Keratinocyte (primary cell): ENCODE data around the gene GFRAL. TPM values are rescaled to one million over a fixed set of nuclear protein-coding genes. Genes with fewer than 3 reads are reported as not detected.

Source experiments
- DNase-seq: peaks from one replicate; pipeline ENCODE4 v3.0.0-alpha.2; 2011; ENCODE audit warnings: low read depth, missing footprints, low spot score
- FAIRE-seq: peaks from 2 replicates; lab custom pipeline; 2011; peaks lifted over from hg19 to GRCh38; lab: Jason Lieb, UNC
- H2AFZ ChIP-seq: 2 replicates; pipeline ENCODE4 v1.6.0; 2012; ENCODE audit warnings: low read length, control low read depth, inconsistent platforms; ENCODE audit not compliant: control insufficient read depth
- H3K27ac ChIP-seq: 2 replicates; pipeline ENCODE4 v1.5.1; 2011; ENCODE audit warnings: low read length; ENCODE audit not compliant: control insufficient read depth, insufficient read depth
- H3K27me3 ChIP-seq: 3 replicates; pipeline ENCODE4 v1.6.0; 2011; ENCODE audit warnings: low read length; ENCODE audit not compliant: control insufficient read depth, insufficient read depth; ENCODE audit errors: extremely low read depth
- H3K36me3 ChIP-seq, 2 experiments: 2 replicates in 1 of 2; 3 replicates in 1 of 2; pipeline ENCODE4 v1.5.1; 2011; ENCODE audit warnings: low read length in 2 of 2, mild to moderate bottlenecking in 1 of 2; ENCODE audit not compliant: control insufficient read depth in 2 of 2, insufficient read depth in 2 of 2; ENCODE audit errors: extremely low read depth in 1 of 2
- H3K4me1 ChIP-seq: 3 replicates; pipeline ENCODE4 v1.5.1; 2011; ENCODE audit warnings: low read length; ENCODE audit not compliant: control insufficient read depth, insufficient read depth; ENCODE audit errors: extremely low read depth
- H3K4me2 ChIP-seq: 3 replicates; pipeline ENCODE4 v1.6.0; 2011; ENCODE audit warnings: low read depth, low read length; ENCODE audit not compliant: control insufficient read depth, insufficient read depth; ENCODE audit errors: extremely low read depth
- H3K4me3 ChIP-seq, 3 experiments: fragments of 200-600 bp in 1 of 3; sonication (generic) in 1 of 3; 2 replicates in 2 of 3; 3 replicates in 1 of 3; pipeline ENCODE4 v1.5.1; 2011 to 2016; ENCODE audit warnings: low read length in 3 of 3, mild to moderate bottlenecking in 3 of 3, control low read depth in 2 of 3, inconsistent platforms in 1 of 3, low read depth in 1 of 3, mixed read lengths in 1 of 3, mixed run types in 1 of 3, moderate library complexity in 1 of 3; ENCODE audit not compliant: control insufficient read depth in 2 of 3, insufficient read depth in 2 of 3; ENCODE audit errors: extremely low read depth in 1 of 3
- H3K79me2 ChIP-seq: 2 replicates; pipeline ENCODE4 v1.6.0; 2012; ENCODE audit warnings: low read length; ENCODE audit not compliant: control insufficient read depth, insufficient read depth
- H3K9ac ChIP-seq: 3 replicates; pipeline ENCODE4 v1.6.0; 2011; ENCODE audit warnings: low read length; ENCODE audit not compliant: control insufficient read depth, insufficient read depth; ENCODE audit errors: extremely low read depth
- H3K9me1 ChIP-seq: 3 replicates; pipeline ENCODE4 v1.6.0; 2011; ENCODE audit warnings: low read length; ENCODE audit not compliant: control insufficient read depth, insufficient read depth; ENCODE audit errors: extremely low read depth
- H3K9me3 ChIP-seq: 2 replicates; pipeline ENCODE4 v1.5.1; 2012; ENCODE audit warnings: low read depth, low read length; ENCODE audit not compliant: control insufficient read depth
- H4K20me1 ChIP-seq: 3 replicates; pipeline ENCODE4 v1.6.0; 2011; ENCODE audit warnings: low read length; ENCODE audit not compliant: control insufficient read depth, insufficient read depth; ENCODE audit errors: extremely low read depth
- EZH2 ChIP-seq: IDR thresholded peaks from one replicate; pipeline ENCODE4 v1.6.1; 2012; ENCODE audit warnings: inconsistent platforms, mild to moderate bottlenecking, low read length, moderate library complexity
- dilution Hi-C: fragments of 300-500 bp; cut with MboI; formaldehyde crosslinking; loops from one replicate; pipeline ENCODE4 v1.7.0; 2020; ENCODE audit warnings: low sequenced_read_pairs; ENCODE audit not compliant: extremely low pct_ligation_motif_present
- polyA plus RNA-seq, 5 experiments: library from polyadenylated mRNA; depleted of rRNA in 3 of 5; stranded (reverse) in 3 of 5; stranded (forward) in 1 of 5; unstranded in 1 of 5; fragments of >200 nt; gene quantifications; 1 replicate in 1 of 5; 2 replicates in 3 of 5; 3 replicates in 1 of 5; pipeline versions ENCODE4 v1.2.1 to v1.2.3, GENCODE V29; 2011 to 2012; ENCODE audit warnings: missing spikeins in 2 of 5, low read depth in 1 of 5, low replicate concordance in 1 of 5
- TF ChIP-seq, protein P1 (sequence below), 3 experiments: IDR thresholded peaks in 1 of 3; conservative IDR thresholded peaks in 1 of 3; optimal IDR thresholded peaks in 1 of 3; 2 replicates in 2 of 3; 3 replicates in 1 of 3; pipeline versions ENCODE3 to v1.5.1; 2011; ENCODE audit warnings: low read length in 3 of 3, mild to moderate bottlenecking in 3 of 3, moderate library complexity in 2 of 3, control low read depth in 1 of 3, inconsistent platforms in 1 of 3; ENCODE audit not compliant: insufficient read depth in 2 of 3; ENCODE audit errors: extremely low read depth in 1 of 3

The GFRAL gene
- polyA plus RNA-seq, 1 donor (not counting 4 experiments of a cell fraction or from before 2014, with no cell fraction given): not detected

DNA sequence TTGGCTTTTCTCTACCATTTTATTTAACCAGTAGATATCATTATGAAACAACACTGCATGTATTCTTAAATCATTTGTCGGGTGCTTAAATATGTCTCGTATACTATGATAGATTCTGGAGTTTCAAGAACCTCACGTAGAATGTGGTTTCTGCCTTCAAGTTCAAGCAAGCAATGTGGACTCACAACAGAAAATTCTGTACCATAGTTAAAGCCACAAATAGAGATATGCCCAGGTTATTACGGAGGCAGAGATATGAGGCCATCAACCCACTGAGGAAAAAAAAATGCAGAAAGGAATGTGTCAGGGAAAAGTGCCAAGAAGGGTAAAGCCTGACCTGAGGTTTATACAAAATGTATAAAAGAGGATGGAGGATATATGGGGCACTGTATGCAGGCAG lies 109.9 kb downstream of the GFRAL start:
- Histone ChIP-seq H3K79me2 (no peaks in the 10 kb centered on the region), H3K4me1 (no peaks in the 10 kb centered on the region), H3K4me3 (no peak overlapping the region), H3K9me1 (no peaks in the 10 kb centered on the region), H3K9me3 (no peaks in the 10 kb centered on the region), H3K9ac (no peak overlapping the region), H3K4me2 (no peak overlapping the region), H3K27ac (no peak overlapping the region), H2AFZ (no peak overlapping the region), H4K20me1 (no peaks in the 10 kb centered on the region), H3K36me3 (no peaks in the 10 kb centered on the region), H3K27me3 (no peaks in the 10 kb centered on the region)
- DNase-seq: no peak
- FAIRE-seq: no peak
- dilution Hi-C loops: no loop called here
- TF ChIP-seq EZH2: no peak
- TF ChIP-seq, protein P1, sequence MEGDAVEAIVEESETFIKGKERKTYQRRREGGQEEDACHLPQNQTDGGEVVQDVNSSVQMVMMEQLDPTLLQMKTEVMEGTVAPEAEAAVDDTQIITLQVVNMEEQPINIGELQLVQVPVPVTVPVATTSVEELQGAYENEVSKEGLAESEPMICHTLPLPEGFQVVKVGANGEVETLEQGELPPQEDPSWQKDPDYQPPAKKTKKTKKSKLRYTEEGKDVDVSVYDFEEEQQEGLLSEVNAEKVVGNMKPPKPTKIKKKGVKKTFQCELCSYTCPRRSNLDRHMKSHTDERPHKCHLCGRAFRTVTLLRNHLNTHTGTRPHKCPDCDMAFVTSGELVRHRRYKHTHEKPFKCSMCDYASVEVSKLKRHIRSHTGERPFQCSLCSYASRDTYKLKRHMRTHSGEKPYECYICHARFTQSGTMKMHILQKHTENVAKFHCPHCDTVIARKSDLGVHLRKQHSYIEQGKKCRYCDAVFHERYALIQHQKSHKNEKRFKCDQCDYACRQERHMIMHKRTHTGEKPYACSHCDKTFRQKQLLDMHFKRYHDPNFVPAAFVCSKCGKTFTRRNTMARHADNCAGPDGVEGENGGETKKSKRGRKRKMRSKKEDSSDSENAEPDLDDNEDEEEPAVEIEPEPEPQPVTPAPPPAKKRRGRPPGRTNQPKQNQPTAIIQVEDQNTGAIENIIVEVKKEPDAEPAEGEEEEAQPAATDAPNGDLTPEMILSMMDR (optimal IDR thresholded peaks at IDR 0.05 in 1 of 3, IDR thresholded peaks at IDR 0.05 in 1 of 3, conservative IDR thresholded peaks at IDR 0.05 in 1 of 3; ENCODE audit: extremely low read depth in 1 of 3, insufficient read depth in 2 of 3, low read length in 3 of 3): no peak

DNA sequence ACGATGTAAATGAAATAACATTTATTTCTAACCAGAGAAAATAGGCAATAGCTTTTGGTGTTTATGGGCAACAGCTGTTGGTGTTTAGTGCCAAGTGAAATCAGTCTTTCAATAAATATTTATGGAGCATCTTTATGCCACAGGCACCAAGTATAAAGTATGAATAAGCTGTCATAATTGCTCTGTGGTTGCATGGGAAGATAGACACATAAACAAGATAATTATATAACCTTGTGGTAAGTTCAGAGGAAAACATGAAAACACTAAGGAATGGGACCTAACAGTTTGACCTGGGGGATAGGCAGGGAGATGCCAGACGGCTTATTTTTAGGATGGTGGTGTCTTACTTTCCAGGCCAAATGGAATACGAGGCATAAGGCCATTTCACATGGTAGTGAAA lies 110.9 kb downstream of the GFRAL start:
- H3K27ac ChIP-seq: no peak overlapping the region
- no peak for TF ChIP-seq EZH2
- TF ChIP-seq, protein P1 (optimal IDR thresholded peaks at IDR 0.05 in 1 of 3, IDR thresholded peaks at IDR 0.05 in 1 of 3, conservative IDR thresholded peaks at IDR 0.05 in 1 of 3; ENCODE audit: extremely low read depth in 1 of 3, insufficient read depth in 2 of 3, low read length in 3 of 3): no peak
- FAIRE-seq (no peak), DNase-seq (no peak)
- no peaks in the 10 kb centered on the region for H3K27me3 ChIP-seq
- H3K36me3 ChIP-seq: no peaks in the 10 kb centered on the region
- no peaks in the 10 kb centered on the region for H3K79me2 ChIP-seq
- H3K4me3 ChIP-seq: no peak overlapping the region
- no peaks in the 10 kb centered on the region for H3K4me1 ChIP-seq
- dilution Hi-C loops: no loop called here
- no peaks in the 10 kb centered on the region for H4K20me1 ChIP-seq
- H2AFZ ChIP-seq: no peak overlapping the region
- no peaks in the 10 kb centered on the region for H3K9me3 ChIP-seq
- no peak overlapping the region for H3K9ac ChIP-seq
- no peaks in the 10 kb centered on the region for H3K9me1 ChIP-seq
- H3K4me2 ChIP-seq: no peak overlapping the region
